Epidermal melanocyte (primary cell): ENCODE results near the gene SCGN.

Experiments used
- DNase-seq: peaks from one replicate; pipeline ENCODE4 v3.0.0; 2011; ENCODE audit warnings: low spot score; ENCODE audit not compliant: insufficient read length

The SCGN gene

DNA sequence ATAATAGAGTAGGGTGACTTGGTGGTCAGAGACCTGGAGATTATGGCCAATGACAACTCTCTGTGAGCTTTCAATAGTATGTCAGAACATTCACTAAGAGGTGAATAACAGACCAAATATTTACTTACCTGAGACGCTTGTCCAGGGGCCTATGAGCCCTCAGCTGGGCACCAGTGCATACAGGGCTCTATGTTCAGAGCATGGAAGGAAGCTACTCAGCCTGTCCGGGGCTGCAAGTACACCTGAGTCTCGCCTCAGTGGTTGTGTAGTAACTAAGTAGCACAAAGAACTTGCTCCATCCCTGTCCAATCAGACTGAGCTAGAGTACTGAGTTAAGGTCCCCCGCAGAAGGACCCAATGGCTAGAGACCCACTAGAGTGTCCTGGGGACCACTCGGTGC lies 11.6 kb upstream of the SCGN start:
- DNase-seq: no peak

- no peak for DNase-seq
Observed at GRCh38 chr6:25640891-25641290, 11.1 kb upstream of the SCGN start.

DNA sequence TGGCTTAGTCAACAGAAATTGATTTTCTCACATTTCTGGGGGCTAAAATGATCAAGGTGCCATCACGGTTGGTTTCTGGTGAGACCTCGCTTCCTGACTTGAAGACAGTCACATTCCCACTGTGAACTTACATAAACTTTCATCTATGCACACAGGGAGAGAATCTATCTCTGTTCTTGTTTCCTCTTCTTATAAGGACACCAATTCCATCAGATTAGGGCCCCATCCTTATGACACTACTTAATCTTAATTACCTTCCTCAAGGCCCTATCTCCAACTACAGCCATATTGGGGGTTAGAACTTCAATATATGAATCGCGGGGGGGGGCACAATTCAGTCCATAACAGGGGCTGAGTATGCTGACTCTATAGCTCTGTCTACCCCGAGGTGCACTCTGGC lies 10.6 kb upstream of the SCGN start:
- DNase-seq: no peak

DNA sequence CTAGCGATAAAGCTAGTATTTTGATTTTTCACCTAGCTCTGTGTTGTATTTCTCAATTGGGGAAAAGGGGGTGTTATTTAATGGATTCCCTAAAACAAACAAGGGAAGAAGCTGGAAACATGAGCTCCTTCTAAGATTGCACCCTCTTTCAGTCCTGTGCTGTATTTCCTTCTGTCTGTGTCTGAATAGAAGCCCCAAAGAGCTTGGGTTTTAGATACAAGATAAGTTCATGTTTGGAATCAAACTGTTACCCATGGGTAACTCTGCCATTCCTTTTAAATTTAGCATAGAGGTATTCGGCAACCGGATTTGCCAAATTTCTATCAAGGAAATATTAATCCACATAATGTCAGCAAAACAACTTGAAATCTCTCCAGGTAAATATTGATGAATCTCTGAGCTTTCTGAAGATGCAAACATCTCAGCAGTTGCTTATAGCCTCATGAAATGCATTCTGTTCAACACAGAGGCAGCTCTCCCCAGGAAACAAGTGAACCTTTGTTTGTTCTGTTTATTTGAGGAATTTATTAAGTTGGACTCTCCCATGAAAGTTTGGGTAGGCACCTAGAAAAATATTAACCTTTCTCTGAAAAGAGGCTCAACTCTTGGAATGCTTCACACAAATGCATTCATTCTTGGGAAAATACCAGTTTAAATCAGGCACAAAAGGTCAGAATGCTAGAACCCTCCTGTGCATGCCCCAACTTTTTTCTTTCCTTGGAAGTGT lies 9.9 kb upstream of the SCGN start:
- no peak for DNase-seq

- DNase-seq: no peak
Observed at GRCh38 chr6:25642667-25643328, 9.2 kb upstream of the SCGN start.

DNA sequence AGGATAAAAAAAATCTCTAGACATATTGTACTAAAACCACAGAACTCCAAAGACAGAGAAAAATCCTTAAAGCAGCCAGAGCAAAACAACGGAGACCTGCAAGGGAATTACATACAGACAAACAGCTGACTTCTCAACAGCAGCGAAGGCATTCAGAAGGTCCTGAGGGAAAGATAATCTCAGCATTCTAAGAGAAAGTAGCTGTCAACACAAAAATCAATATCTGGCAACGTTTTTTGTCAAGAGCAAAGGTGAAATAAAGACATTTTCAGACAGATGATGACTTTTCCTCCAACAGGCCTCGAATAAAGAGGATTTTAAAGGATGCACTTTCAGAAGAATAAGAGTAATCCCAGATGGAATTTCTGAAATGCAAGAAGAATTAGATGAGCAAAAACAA lies 6.1 kb upstream of the SCGN start:
- DNase-seq: no peak

- DNase-seq: no peak
Observed at GRCh38 chr6:25649611-25650010, 2.4 kb upstream of the SCGN start.

DNA sequence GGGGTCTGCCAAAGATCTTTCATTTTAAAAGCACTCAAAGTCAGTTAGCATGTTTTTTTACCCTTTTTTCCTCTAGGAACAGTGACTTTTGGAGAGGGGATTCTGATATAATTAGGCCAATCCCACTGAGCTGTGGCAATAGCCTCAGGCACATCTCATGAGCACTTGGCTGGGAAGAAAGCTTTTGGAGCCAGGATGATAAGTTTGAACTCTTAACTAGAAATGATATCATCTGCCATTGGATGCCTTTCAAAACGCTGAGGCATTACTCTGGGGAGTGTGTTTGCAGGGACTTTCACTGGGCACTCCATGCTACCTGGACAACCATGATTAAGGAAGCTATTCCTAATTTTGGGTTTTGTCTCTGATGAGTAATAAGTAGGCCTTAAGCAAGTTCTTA lies 3.7 kb downstream of the SCGN start:
- DNase-seq: no peak

- no peak for DNase-seq
Observed at GRCh38 chr6:25659633-25660368, 7.8 kb downstream of the SCGN start.

DNA sequence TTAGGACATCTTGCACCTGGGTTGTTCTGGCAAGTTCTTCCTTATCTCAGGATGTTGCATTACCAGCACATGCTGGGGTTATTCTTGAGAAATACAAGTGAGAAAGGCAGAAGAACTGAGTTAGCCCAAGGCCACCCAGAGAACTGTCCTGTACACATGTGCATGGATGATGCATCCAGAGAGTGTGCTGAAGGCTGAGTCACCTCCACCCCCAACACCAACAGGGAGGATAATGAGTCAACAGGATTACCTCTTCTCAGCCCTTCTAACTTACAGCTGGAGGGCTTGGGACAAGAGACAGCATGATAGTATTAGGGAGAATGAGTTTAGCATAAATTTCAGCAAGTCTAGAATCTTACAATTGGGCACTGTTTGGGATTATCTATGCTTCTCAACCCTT lies 8.5 kb downstream of the SCGN start:
- no peak for DNase-seq

DNA sequence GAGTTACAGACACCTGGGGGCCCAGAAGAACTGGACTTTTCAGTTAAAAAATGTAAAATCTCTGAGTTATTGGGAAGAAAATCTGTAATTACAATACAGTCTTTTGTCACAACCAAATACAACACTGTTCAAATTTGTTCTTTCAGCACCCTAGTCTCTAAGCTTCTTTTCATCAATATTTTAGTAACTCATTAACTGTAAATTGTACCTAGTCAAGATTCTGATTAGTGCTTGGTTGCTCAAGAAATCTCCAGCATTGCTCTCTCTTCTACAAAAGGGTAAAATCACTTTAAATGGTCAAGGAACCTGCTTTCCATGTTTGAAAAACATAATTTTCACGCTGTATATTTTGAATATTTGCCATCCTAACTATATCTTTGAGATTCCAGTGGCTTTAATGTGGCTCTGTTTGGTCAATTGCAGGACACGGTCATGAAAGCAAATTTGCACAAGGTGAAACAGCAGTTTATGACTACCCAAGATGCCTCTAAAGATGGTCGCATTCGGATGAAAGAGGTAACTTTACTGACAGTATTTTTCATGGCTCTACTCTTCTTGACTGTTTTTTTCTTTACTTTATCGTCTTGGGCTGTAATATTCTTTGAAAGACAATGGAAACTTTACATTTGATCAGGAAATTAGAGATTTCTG lies 9.2 kb downstream of the SCGN start:
- no peak for DNase-seq

DNA sequence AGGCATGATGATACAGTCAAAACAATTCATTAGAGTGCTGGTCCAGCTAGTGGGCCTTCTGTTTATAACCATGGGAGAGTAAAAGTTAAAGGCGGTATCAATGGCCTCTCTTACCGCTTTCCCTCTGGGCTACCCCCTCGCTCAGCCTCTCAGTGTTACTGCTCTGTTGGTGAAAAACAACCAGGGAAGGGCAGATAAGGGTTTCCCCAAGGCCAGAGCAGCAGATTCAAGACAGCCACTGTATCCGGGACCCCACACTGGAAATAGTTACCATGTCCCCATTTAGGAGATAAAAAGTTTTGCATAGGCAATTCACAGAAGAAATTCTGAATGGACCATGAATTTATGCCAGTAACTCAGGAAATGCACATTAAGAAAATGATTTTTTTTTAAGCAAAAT lies 13.4 kb downstream of the SCGN start:
- no peak for DNase-seq

DNA sequence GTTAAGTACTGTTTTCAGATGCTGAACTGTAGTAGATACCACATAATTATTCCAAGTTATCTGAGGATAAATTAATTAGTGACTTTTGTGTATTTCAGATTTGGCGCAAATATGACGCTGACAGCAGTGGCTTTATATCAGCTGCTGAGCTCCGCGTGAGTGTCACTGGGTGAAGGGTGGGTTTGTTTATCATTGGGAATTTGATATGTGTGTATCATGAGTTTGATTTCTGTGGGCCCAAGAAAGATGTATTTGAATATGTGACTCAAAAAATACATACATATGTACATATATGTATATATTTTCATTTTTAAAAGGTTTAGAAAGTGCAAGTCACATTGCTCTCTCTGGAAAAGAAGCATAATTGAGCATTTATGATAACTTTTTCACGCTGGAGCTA lies 17.4 kb downstream of the SCGN start:
- no peak for DNase-seq

- no peak for DNase-seq
Observed at GRCh38 chr6:25670208-25670607, 18.2 kb downstream of the SCGN start.

DNA sequence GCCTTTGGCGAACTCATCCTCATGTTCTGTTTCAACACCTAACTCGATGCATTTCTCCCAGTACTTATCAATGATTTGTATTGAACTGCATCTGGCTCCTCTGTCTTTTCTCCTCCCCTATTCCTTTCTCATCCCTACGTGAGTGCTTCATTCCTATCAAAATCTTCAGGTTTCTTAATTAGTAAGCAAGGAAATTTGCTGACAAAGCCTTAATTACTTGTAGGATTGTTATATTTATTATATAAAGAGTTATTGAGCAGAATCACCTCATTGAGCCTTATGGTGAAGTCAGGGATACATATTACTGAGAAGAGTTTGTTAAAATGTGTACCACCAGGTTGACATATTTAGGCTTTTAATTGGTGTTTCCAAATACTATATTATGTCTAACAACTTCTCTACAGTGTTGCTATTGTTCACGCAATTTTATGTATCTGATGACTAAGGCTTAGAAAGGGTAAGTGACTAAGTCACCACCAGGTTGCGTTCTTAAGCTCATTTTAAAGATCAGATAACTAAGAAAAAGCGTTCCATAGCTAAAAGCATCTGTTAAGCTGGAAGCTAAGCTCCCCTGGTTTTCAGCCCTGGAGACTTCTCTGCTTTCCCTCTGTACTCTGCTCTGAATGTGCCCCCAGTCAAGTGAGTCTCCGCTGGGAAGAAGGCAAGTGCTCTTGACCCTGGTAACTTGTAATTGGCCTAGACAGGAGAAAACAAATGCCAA lies 18.9 kb downstream of the SCGN start:
- no peak for DNase-seq

DNA sequence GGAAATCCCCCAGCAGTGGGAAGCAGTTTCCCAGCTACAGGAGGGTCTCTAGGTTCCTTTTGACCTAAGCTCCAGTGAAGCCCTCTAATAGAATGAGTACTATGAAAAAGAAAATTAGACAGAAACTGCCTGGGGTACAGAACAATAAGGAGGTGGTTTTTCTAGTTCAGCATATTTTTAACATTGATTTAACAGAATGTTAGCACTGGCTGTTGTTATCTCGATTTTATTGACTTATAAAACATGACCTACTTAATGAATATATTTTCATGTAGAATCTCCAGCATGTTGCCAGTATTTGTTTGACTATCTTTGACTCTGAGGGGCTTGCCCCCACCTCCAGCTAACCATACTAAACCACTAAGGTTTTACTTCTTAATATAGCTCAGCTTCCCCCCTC lies 19.6 kb downstream of the SCGN start:
- DNase-seq: no peak

GRCh38 chr6:25675167-25675566 lies 23.2 kb downstream of the SCGN start:
- DNase-seq: no peak

DNA sequence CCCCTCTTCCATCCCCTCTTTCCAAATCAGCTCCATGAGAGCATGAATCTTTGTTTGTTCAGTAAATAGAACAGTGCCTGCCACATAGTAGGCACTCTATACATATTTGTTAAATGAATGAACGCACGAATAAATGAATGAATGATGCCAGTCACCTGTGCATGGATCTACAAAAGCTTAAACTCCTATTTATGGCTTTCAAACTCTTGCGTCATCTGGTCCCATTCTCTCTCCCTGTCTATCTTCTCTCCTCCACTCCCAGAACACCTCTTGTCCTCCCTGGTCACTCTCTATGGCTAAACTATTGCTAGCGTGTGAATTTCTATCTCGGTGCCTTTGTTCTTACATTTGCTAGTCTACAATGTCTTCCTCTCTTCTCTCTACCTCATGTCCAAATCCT lies 24.8 kb downstream of the SCGN start:
- no peak for DNase-seq

DNA sequence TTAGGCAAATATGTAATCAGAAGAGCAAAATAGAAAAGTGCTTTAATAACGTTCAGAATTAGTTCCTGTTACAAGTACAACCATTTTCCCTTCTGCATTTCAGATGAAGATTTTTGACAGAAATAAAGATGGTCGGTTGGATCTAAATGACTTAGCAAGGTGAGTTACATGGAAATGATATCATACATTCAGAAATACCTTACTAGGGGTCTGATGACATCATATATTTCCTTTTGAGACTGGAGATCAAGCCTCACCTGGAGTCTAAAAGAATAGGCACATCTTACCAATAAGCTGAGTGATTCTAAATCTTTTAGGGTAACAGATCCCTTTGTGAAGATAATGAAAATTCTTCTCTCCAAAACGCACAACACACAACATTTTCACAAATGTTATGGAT lies 29.8 kb downstream of the SCGN start:
- no peak for DNase-seq

- DNase-seq: no peak
Observed at GRCh38 chr6:25682324-25682723, 30.3 kb downstream of the SCGN start.

DNA sequence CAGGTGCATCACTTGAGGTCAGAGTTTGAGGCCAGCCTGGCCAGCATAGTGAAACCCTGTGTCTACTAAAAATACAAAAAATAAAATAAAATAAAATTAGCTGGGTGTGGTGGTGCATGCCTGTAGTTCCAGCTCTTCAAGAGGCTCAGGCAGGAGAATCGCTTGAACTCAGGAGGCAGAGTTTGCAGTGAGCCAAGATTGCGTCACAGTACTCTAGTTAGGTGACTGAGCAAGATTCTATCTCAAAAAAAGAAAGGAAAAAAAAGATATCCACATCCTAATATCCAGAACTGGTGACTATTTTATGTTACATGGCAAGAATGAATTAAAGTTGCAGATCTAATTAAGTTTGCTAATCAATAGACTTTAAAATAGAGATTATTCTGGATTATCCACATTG lies 32.5 kb downstream of the SCGN start:
- DNase-seq: no peak

GRCh38 chr6:25685251-25685650 lies 33.2 kb downstream of the SCGN start:
- no peak for DNase-seq
